BE2C (cell line): ENCODE results near the gene IGFBP2.

Experiments used
- DNase-seq: peaks from one replicate; pipeline ENCODE4 v3.0.0-alpha.2; 2020
- H3K27me3 ChIP-seq: fragments of 250-450 bp; sonication (Bioruptor Pico); 2 replicates; pipeline ENCODE4 v1.5.1; 2020; ENCODE audit warnings: mild to moderate bottlenecking
- H3K36me3 ChIP-seq: fragments of 250-450 bp; sonication (Bioruptor Pico); 2 replicates; pipeline ENCODE4 v1.5.1; 2020; ENCODE audit warnings: mild to moderate bottlenecking
- H3K4me1 ChIP-seq: fragments of 250-450 bp; sonication (Bioruptor Pico); 2 replicates; pipeline ENCODE4 v1.5.1; 2020
- H3K4me3 ChIP-seq: 2 replicates; pipeline ENCODE4 v1.5.1; 2011; ENCODE audit warnings: low read depth, low read length
- H3K9me3 ChIP-seq: fragments of 250-450 bp; sonication (Bioruptor Pico); 2 replicates; pipeline ENCODE4 v1.5.1; 2020
- CTCF ChIP-seq: IDR thresholded peaks from 2 replicates; pipeline ENCODE4 v1.5.1; 2012; ENCODE audit warnings: mild to moderate bottlenecking, low read depth, low read length

IGFBP2 gene

DNA sequence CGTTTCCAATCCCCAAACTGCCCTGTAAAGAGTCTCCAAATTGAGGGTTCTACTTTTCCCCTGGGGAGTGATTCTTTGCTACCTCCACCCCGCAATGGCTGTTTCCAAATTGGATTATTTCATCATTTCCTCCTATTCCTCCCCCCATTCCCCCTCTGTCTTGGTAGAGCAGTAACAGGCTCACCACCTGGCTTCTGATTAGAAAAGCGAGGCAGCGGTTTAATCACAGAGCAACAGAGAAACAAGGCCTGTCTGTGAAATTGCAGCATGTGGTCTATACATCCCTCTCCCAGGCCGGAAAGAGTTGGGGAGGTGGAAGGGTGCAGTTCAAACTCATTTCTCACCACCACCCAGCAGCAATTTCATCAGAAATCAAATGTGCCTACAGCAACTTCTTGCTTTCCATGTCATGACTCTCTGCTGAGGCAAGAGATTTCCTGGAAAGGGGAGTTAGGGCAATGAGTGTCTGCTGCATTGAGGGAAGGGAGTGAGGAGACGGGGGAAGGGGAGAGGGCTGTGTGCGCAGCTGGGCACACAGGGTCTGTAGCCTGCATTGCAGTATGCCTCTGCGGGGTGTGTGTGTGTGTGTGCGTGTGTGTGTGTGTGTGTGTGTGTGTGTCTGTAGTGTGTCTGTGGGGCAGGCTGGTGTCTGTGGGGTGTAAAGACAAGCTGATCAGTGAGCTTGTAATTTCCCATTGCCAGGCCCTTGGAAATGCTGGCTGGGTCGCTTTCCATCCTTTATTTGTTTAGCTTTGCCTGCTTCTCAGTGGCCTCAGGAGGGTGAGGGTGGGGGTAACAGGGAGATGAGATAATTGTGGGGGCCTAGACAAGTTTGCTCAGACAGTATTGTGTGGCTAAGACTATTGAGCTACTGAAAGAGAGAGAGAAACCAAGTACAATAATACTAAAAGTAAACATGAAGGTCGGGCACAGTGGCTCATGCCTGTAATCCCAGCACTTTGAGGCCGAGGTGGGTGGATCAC lies 13.5 kb upstream of the IGFBP2 start:
- TF ChIP-seq CTCF = no peak
- peaks cover 26% of the 10 kb centered on the region for H3K4me1 ChIP-seq
- no peaks in the 10 kb centered on the region for H3K27me3 ChIP-seq
- no peaks in the 10 kb centered on the region for H3K36me3 ChIP-seq
- no peaks in the 10 kb centered on the region for H3K9me3 ChIP-seq
- peak; percentile 75 for DNase-seq
- peak overlapping the region; percentile 14 for H3K4me3 ChIP-seq

DNA sequence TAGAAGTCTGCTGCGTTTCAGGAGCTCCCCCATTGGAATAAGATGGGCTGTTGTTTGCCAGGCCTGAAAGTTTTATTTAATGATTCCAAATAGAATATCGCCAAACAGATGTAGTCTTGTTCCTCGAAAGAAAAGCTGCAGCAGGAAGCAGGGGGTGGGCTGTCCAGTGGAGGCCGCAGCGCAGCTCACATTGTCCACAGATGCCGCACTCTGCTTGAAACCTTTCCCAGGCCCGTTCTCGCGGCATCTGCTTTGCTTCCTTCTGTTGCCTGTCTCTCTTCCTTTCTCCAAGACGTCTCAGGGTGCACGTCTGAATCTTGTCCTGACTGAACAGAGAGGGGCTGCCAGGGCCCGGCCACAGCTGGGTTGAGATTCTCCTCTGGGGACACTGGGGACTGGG lies 12.4 kb upstream of the IGFBP2 start:
- no peak for TF ChIP-seq CTCF
- Histone ChIP-seq H3K4me3 (no peak overlapping the region), H3K4me1 (peaks cover 26% of the 10 kb centered on the region), H3K9me3 (no peaks in the 10 kb centered on the region), H3K27me3 (no peaks in the 10 kb centered on the region), H3K36me3 (no peaks in the 10 kb centered on the region)
- DNase-seq = peak; percentile 26

DNA sequence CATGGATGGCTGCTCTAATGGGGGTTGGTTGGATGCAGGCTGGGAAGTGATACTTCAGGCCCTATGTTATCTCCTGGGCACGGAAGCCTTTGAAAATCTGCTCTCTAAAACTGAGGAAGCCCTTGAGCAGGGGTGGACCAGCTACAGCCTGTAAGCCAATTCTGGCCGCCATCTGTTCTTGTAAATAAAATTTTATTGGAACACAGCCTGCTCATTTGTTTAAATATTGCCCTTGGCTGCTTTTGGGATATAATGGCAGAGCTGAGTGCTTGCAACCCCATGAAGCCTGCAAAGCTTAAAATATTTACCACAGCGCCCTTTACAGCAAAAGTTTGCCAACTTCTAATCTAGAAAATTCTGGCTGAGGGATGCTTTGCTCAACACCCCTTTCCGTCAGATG lies 11.9 kb upstream of the IGFBP2 start:
- H3K9me3 ChIP-seq = no peaks in the 10 kb centered on the region
- H3K27me3 ChIP-seq = no peaks in the 10 kb centered on the region
- H3K4me1 ChIP-seq = peaks cover 26% of the 10 kb centered on the region
- H3K36me3 ChIP-seq = no peaks in the 10 kb centered on the region
- H3K4me3 ChIP-seq = no peak overlapping the region
- TF ChIP-seq CTCF = no peak
- no peak for DNase-seq

- H3K9me3 ChIP-seq = no peaks in the 10 kb centered on the region
- no peak for DNase-seq
- H3K4me1 ChIP-seq = peaks cover 26% of the 10 kb centered on the region
- H3K27me3 ChIP-seq = no peaks in the 10 kb centered on the region
- no peak overlapping the region for H3K4me3 ChIP-seq
- H3K36me3 ChIP-seq = no peaks in the 10 kb centered on the region
- TF ChIP-seq CTCF = no peak
Observed at GRCh38 chr2:216622526-216622925, 10.7 kb upstream of the IGFBP2 start.

- no peak for DNase-seq
- Histone ChIP-seq H3K27me3 (no peaks in the 10 kb centered on the region), H3K4me1 (peaks cover 19% of the 10 kb centered on the region), H3K36me3 (no peaks in the 10 kb centered on the region), H3K9me3 (no peaks in the 10 kb centered on the region), H3K4me3 (no peak overlapping the region)
- no peak for TF ChIP-seq CTCF
Observed at GRCh38 chr2:216624251-216624650, 9.0 kb upstream of the IGFBP2 start.
